ENCODE measurements around the gene PSTPIP2. TPM values are rescaled to one million over a fixed set of nuclear protein-coding genes. Genes with fewer than 3 reads are reported as not detected.

Gene PSTPIP2
- total RNA-seq, 1 experiment from 2014 or later: 0.39 TPM

- DNase-seq (ENCODE audit: low read depth, low spot score) (no peak), ATAC-seq (no peak)
- H3K9me3 ChIP-seq (ENCODE audit: control insufficient read depth, insufficient read depth, low read depth, low read length): no peaks in the 10 kb centered on the region
- H3K4me1 ChIP-seq (ENCODE audit: control insufficient read depth, insufficient read depth, low read length): no peaks in the 10 kb centered on the region
- BruUV-seq (replicated peaks): no TSS peak
- no peak overlapping the region for H3K4me3 ChIP-seq (ENCODE audit: low read depth in 2 of 2, low read length in 2 of 2)
- POLR2A ChIA-PET: no interaction called here
- H3K27ac ChIP-seq (ENCODE audit: low read length): no peak overlapping the region
- intact Hi-C loops (cut with micrococcal nuclease; ENCODE audit: unreplicated experiment): no loop called here
- in situ Hi-C loops (cut with HindIII; ENCODE audit: low pct_unique_long_range_greater_than_20kb, low sequenced_read_pairs): no loop called here
- TF ChIP-seq SIN3A (IDR thresholded peaks at IDR 0.05; ENCODE audit: borderline replicate concordance, insufficient read depth, low read depth, low read length) (no peak), POLR2AphosphoS5 (IDR thresholded peaks at IDR 0.05; ENCODE audit: low read depth, low read length) (no peak), CTCF (IDR thresholded peaks at IDR 0.05) (no peak), TCF7L2 (IDR thresholded peaks at IDR 0.05; ENCODE audit: low read depth, low read length) (no peak), REST (IDR thresholded peaks at IDR 0.05; ENCODE audit: insufficient read depth in 1 of 2, low read depth in 2 of 2, low read length in 1 of 2) (no peak)
- CTCF ChIA-PET: no interaction called here
- H3K27me3 ChIP-seq (ENCODE audit: control insufficient read depth, insufficient read depth, low read length): no peaks in the 10 kb centered on the region
- no peaks in the 10 kb centered on the region for H3K36me3 ChIP-seq (ENCODE audit: control insufficient read depth, insufficient read depth, low read length)
Measured at GRCh38 chr18:45991788-45992187, 80.3 kb downstream of the PSTPIP2 start.

GRCh38 chr18:45984546-45985235, 87.4 kb downstream of the PSTPIP2 start:
- Histone ChIP-seq H3K4me3 (ENCODE audit: low read depth in 2 of 2, low read length in 2 of 2) (no peak overlapping the region), H3K27me3 (ENCODE audit: control insufficient read depth, insufficient read depth, low read length) (no peaks in the 10 kb centered on the region), H3K9me3 (ENCODE audit: control insufficient read depth, insufficient read depth, low read depth, low read length) (no peaks in the 10 kb centered on the region), H3K27ac (ENCODE audit: low read length) (no peak overlapping the region), H3K4me1 (ENCODE audit: control insufficient read depth, insufficient read depth, low read length) (no peaks in the 10 kb centered on the region), H3K36me3 (ENCODE audit: control insufficient read depth, insufficient read depth, low read length) (no peaks in the 10 kb centered on the region)
- TF ChIP-seq SIN3A (IDR thresholded peaks at IDR 0.05; ENCODE audit: borderline replicate concordance, insufficient read depth, low read depth, low read length): no peak
- TF ChIP-seq POLR2AphosphoS5 (IDR thresholded peaks at IDR 0.05; ENCODE audit: low read depth, low read length): no peak
- TF ChIP-seq CTCF (IDR thresholded peaks at IDR 0.05): no peak
- TF ChIP-seq REST (IDR thresholded peaks at IDR 0.05; ENCODE audit: insufficient read depth in 1 of 2, low read depth in 2 of 2, low read length in 1 of 2): no peak
- ChIA-PET CTCF (no interaction called here), POLR2A (no interaction called here)
- in situ Hi-C loops (cut with HindIII; ENCODE audit: low pct_unique_long_range_greater_than_20kb, low sequenced_read_pairs): no loop called here
- intact Hi-C loops (cut with micrococcal nuclease; ENCODE audit: unreplicated experiment): no loop called here
- ATAC-seq (no peak), DNase-seq (ENCODE audit: low read depth, low spot score) (no peak)
- no TSS peak for BruUV-seq (replicated peaks)
